ENCODE results near the gene BMP7. TPM values are rescaled to one million over a fixed set of nuclear protein-coding genes. Genes with fewer than 3 reads are reported as not detected.
"Not testable (repeated sequence)": the region's sequence is repeated elsewhere in the genome, so short reads cannot be mapped to it uniquely, and the experiment has no call there.

BMP7 gene
- total and polyA plus RNA-seq, 7 donors: 0.03 TPM; not detected in 5

GRCh38 chr20:57159945-57160610, 106.4 kb downstream of the BMP7 start:
- TF ChIP-seq, protein P1, sequence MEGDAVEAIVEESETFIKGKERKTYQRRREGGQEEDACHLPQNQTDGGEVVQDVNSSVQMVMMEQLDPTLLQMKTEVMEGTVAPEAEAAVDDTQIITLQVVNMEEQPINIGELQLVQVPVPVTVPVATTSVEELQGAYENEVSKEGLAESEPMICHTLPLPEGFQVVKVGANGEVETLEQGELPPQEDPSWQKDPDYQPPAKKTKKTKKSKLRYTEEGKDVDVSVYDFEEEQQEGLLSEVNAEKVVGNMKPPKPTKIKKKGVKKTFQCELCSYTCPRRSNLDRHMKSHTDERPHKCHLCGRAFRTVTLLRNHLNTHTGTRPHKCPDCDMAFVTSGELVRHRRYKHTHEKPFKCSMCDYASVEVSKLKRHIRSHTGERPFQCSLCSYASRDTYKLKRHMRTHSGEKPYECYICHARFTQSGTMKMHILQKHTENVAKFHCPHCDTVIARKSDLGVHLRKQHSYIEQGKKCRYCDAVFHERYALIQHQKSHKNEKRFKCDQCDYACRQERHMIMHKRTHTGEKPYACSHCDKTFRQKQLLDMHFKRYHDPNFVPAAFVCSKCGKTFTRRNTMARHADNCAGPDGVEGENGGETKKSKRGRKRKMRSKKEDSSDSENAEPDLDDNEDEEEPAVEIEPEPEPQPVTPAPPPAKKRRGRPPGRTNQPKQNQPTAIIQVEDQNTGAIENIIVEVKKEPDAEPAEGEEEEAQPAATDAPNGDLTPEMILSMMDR (IDR thresholded peaks at IDR 0.05): no peak
- peaks cover 0 to 3% (median 0%) of the 10 kb centered on the region in 3 donors for H3K27me3 ChIP-seq (ENCODE audit: insufficient read depth in 3 of 3, low read length in 2 of 3)
- H3K4me1 ChIP-seq: no peaks in the 10 kb centered on the region
- intact Hi-C loops (cut with DNase I): no loop called here
- no peak for ATAC-seq
- 82 to 91% (median 87%) methylated on average over 16 of the region's 16 CpGs for WGBS, 3 donors
- H3K9me3 ChIP-seq: no peaks in the 10 kb centered on the region
- no peak overlapping the region for H3K4me3 ChIP-seq
- H3K36me3 ChIP-seq (ENCODE audit: insufficient read depth in 1 of 2, low read depth in 1 of 2): no peaks in the 10 kb centered on the region
- DNase-seq: no peak
- H3K27ac ChIP-seq: no peak overlapping the region

GRCh38 chr20:57159193-57159851, 107.1 kb downstream of the BMP7 start:
- Histone ChIP-seq H3K9me3 (no peaks in the 10 kb centered on the region), H3K36me3 (ENCODE audit: insufficient read depth in 1 of 2, low read depth in 1 of 2) (no peaks in the 10 kb centered on the region), H3K27me3 (ENCODE audit: insufficient read depth in 3 of 3, low read length in 2 of 3) (peaks cover 0 to 3% (median 0%) of the 10 kb centered on the region in 3 donors), H3K4me1 (no peaks in the 10 kb centered on the region), H3K4me3 (no peak overlapping the region), H3K27ac (no peak overlapping the region)
- intact Hi-C loops (cut with DNase I): no loop called here
- DNase-seq: no peak
- 76 to 82% (median 79%) methylated on average over 13 of the region's 13 CpGs for WGBS, 3 donors
- TF ChIP-seq, protein P1 (IDR thresholded peaks at IDR 0.05): no peak
- ATAC-seq: no peak

GRCh38 chr20:57158474-57158873, 108.0 kb downstream of the BMP7 start:
- no peak for ATAC-seq
- no peak overlapping the region for H3K27ac ChIP-seq
- TF ChIP-seq, protein P1 (IDR thresholded peaks at IDR 0.05): no peak

GRCh38 chr20:57157787-57158186, 108.7 kb downstream of the BMP7 start:
- H3K9me3 ChIP-seq; H3K4me1 ChIP-seq; H3K27me3 ChIP-seq (ENCODE audit: insufficient read depth in 3 of 3, low read length in 2 of 3); DNase-seq; H3K4me3 ChIP-seq; ATAC-seq; H3K36me3 ChIP-seq (ENCODE audit: insufficient read depth in 1 of 2, low read depth in 1 of 2); H3K27ac ChIP-seq; intact Hi-C loops (cut with DNase I): not testable (repeated sequence)
- WGBS, 3 donors: 67 to 82% (median 68%) methylated on average over 9 of the region's 9 CpGs

More at GRCh38 chr20:57158474-57158873, 108.0 kb downstream of the BMP7 start:
- Histone ChIP-seq H3K36me3 (ENCODE audit: insufficient read depth in 1 of 2, low read depth in 1 of 2) (no peaks in the 10 kb centered on the region), H3K27me3 (ENCODE audit: insufficient read depth in 3 of 3, low read length in 2 of 3) (peaks cover 0 to 3% (median 0%) of the 10 kb centered on the region in 3 donors), H3K4me3 (no peak overlapping the region), H3K4me1 (no peaks in the 10 kb centered on the region), H3K9me3 (no peaks in the 10 kb centered on the region)
- 81 to 89% (median 83%) methylated on average over 7 of the region's 7 CpGs for WGBS, 3 donors
- no peak for DNase-seq
- intact Hi-C loops (cut with DNase I): no loop called here

DNA sequence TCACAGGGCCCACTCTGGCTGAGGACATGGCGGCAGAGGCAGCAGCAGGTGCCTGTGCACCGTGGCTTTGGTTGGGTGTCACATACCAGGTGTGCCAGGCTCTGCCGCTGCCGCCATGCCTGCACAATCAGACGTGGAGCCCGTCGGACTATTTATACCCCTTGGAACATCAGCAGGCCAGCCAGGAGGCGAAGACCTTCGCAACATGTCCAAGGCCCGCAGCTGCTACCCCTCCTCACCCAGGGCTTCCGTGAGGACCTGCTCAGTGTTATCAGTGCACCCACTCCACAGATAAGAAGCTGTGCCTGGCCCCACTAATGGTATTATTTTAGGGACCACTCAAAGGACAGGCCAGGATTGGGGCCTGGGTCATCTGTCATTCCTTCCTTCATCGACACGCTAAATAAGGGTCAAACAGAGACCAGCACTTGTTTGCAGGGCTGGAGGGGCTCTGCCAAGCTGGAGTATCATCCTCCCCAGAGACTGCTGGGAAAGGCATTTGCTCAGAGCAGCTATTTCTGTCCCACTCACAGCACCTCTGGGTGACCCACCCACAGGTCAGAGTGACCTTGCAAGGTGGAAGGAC, 109.2 kb downstream of the BMP7 start:
- Histone ChIP-seq H3K27ac (no peak overlapping the region), H3K36me3 (ENCODE audit: insufficient read depth in 1 of 2, low read depth in 1 of 2) (no peaks in the 10 kb centered on the region), H3K9me3 (no peaks in the 10 kb centered on the region), H3K4me1 (no peaks in the 10 kb centered on the region), H3K27me3 (ENCODE audit: insufficient read depth in 3 of 3, low read length in 2 of 3) (peaks cover 0 to 3% (median 0%) of the 10 kb centered on the region in 3 donors), H3K4me3 (no peak overlapping the region)
- intact Hi-C loops (cut with DNase I): no loop called here
- TF ChIP-seq, protein P1 (IDR thresholded peaks at IDR 0.05): no peak
- ATAC-seq (no peak), DNase-seq (no peak)
- 67 to 82% (median 78%) methylated on average over 13 of the region's 13 CpGs for WGBS, 3 donors
